Spleen (tissue), 11 donors: ENCODE data around the gene ANKS4B. TPM values are rescaled to one million over a fixed set of nuclear protein-coding genes. Genes with fewer than 3 reads are reported as not detected.
"Not testable (repeated sequence)": the region's sequence is repeated elsewhere in the genome, so short reads cannot be mapped to it uniquely, and the experiment has no call there.

Experiments used
- DNase-seq: peaks from one replicate; pipeline ENCODE4 v3.0.0-alpha.2; 2020
- H3K27ac ChIP-seq, 8 donors: fragments of 200-600 bp; sonication (generic) in 7 of 8; 1 replicate in 4 of 8; 2 replicates in 4 of 8; pipeline versions ENCODE4 v1.5.0 to v1.8.0; 2016 to 2021; ENCODE audit warnings: inconsistent platforms in 4 of 8, mild to moderate bottlenecking in 4 of 8, moderate library complexity in 1 of 8
- H3K27me3 ChIP-seq, 7 donors: fragments of 200-600 bp; sonication (generic) in 6 of 7; replicated peaks in 1 of 7; 1 replicate in 4 of 7; 2 replicates in 3 of 7; pipeline versions ENCODE4 v1.5.0 to v1.8.0; 2016 to 2021; ENCODE audit warnings: inconsistent platforms in 3 of 7, mild to moderate bottlenecking in 1 of 7
- H3K36me3 ChIP-seq, 6 donors: fragments of 200-600 bp; sonication (generic) in 5 of 6; 1 replicate in 4 of 6; 2 replicates in 2 of 6; pipeline versions ENCODE4 v1.5.0 to v1.8.0; 2016 to 2021; ENCODE audit warnings: inconsistent platforms in 2 of 6
- H3K4me1 ChIP-seq, 6 donors: fragments of 200-600 bp; sonication (generic) in 5 of 6; 1 replicate in 3 of 6; 2 replicates in 3 of 6; pipeline versions ENCODE4 v1.5.0 to v1.8.0; 2016 to 2021; ENCODE audit warnings: inconsistent platforms in 3 of 6
- H3K4me3 ChIP-seq, 8 donors: fragments of 200-600 bp; sonication (generic) in 7 of 8; 1 replicate in 4 of 8; 2 replicates in 4 of 8; pipeline versions ENCODE4 v1.5.0 to v1.8.0; 2016 to 2021; ENCODE audit warnings: inconsistent platforms in 4 of 8, mild to moderate bottlenecking in 4 of 8, moderate library complexity in 2 of 8
- H3K9me3 ChIP-seq, 8 donors: fragments of 200-600 bp; sonication (generic) in 7 of 8; 1 replicate in 4 of 8; 2 replicates in 4 of 8; pipeline versions ENCODE4 v1.5.0 to v1.8.0; 2016 to 2021; ENCODE audit warnings: inconsistent platforms in 4 of 8
- POLR2A ChIP-seq, 3 donors: fragments of 450-650 bp; IDR thresholded peaks; one replicate each; pipeline ENCODE4 v1.5.1; 2017; ENCODE audit warnings: antibody characterized with exemption in 3 of 3, mild to moderate bottlenecking in 1 of 3
- POLR2AphosphoS5 ChIP-seq, 3 donors: sonication (generic); formaldehyde crosslinking; IDR thresholded peaks; one replicate each; pipeline ENCODE4 v1.5.1; 2017; ENCODE audit warnings: antibody characterized with exemption in 3 of 3
- WGBS, 5 donors: extraction: QIAGEN DNeasy Blood & Tissue Kit in 3 of 5; methylation state at CpG; one replicate each; pipeline versions ENCODE4 v1.1.5 to v1.1.7; 2013 to 2018; 5-methylcytosine and 5-hydroxymethylcytosine counted together
- intact Hi-C: fragments of 100-400 bp; cut with DNase I; formaldehyde crosslinking; loops from one replicate; pipeline ENCODE4 v1.15.0; 2023; ENCODE audit warnings: low total_unique reads
- polyA plus RNA-seq, 3 donors: library from polyadenylated mRNA; stranded (reverse); fragments of 200-250 nt; gene quantifications; one replicate each; pipeline ENCODE4 v1.2.1, GENCODE V29; 2013
- total RNA-seq, 7 donors: library from RNA; depleted of rRNA in 3 of 7; stranded (reverse); fragments of >200 nt in 3 of 7; fragmentation: NEBNext Ultra II Directional in 4 of 7; extraction: Animal tissue kit (Norgen Biotek cat#: 25700) in 4 of 7; gene quantifications; one replicate each; pipeline versions ENCODE4 v1.1.0 to v1.2.1, GENCODE V29; 2016 to 2021
- TF ChIP-seq, protein P1 (sequence below), 11 experiments: fragments of 200-600 bp in 7 of 11; fragments of 450-650 bp in 4 of 11; sonication (generic) in 4 of 11; IDR thresholded peaks in 8 of 11; conservative IDR thresholded peaks in 3 of 11; 1 replicate in 7 of 11; 2 replicates in 4 of 11; pipeline versions ENCODE4 v1.4.0 to v1.8.0; 2016 to 2021; ENCODE audit warnings: antibody characterized with exemption in 11 of 11, inconsistent platforms in 4 of 11, mild to moderate bottlenecking in 1 of 11
- donor health status: healthy with polysubstance abuse.
- donor health status: DM: no; HTN: no; CAD: no; lungs with moderate emphysema.
- donor health status: DM: no; HTN: no; CAD: no.
- donor health status: Bipolar disorder and iron deficiency.
- donor health status: healthy.
- donor health status: DM: no; HTN: no; CAD: no.
- donor health status: DM: yes; HTN: yes; CAD: no.

ANKS4B gene
- total and polyA plus RNA-seq, 10 donors, result 0.03 TPM; not detected in 9

DNA sequence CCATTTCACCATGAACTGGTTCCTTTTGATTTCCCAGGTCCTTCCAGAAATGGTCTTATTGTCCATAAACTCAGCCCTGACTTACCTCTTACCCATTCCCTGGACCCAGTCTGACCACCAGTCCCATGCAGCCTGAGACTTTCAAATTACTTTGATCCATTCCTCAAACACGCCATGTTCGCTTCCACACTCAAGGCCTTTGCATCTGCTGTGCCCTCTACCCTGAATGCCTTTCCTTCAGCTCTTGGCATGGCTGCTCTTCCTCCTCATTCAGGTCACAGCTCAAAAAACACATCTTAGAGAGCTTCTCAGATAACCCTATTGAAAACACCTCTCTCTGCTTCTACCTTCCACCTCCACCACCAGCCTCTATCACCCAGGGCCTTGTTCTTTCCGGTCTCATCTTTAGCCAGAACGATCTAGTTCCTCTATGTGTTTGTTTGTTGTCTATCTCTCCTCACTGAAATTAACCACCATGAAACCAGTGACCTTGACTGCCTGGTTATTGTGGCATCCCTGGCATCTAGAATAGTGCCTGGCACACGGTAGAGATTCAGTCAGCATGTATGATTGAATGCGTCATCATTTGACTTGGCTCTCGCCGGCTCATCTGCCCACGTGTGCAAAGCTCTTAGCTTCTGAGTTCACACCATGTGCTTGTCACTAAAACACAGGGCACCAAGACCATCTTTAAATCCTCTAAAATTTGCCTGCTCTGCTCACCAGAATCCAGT is 31.8 kb downstream of the ANKS4B start:
- peaks cover 0 to 16% (median 10%) of the 10 kb centered on the region in 6 donors for H3K4me1 ChIP-seq
- intact Hi-C loops, result no loop called here
- H3K27me3 ChIP-seq, result peaks cover 0 to 8% (median 0%) of the 10 kb centered on the region in 7 donors
- no peaks in the 10 kb centered on the region for H3K9me3 ChIP-seq
- WGBS, 5 donors, result 80 to 90% (median 88%) methylated on average over 9 of the region's 9 CpGs
- no peak for DNase-seq
- no peaks in the 10 kb centered on the region for H3K36me3 ChIP-seq
- no peak overlapping the region for H3K4me3 ChIP-seq
- TF ChIP-seq POLR2AphosphoS5 (IDR thresholded peaks at IDR 0.05) (no peak), POLR2A (IDR thresholded peaks at IDR 0.05) (no peak)
- TF ChIP-seq, protein P1, sequence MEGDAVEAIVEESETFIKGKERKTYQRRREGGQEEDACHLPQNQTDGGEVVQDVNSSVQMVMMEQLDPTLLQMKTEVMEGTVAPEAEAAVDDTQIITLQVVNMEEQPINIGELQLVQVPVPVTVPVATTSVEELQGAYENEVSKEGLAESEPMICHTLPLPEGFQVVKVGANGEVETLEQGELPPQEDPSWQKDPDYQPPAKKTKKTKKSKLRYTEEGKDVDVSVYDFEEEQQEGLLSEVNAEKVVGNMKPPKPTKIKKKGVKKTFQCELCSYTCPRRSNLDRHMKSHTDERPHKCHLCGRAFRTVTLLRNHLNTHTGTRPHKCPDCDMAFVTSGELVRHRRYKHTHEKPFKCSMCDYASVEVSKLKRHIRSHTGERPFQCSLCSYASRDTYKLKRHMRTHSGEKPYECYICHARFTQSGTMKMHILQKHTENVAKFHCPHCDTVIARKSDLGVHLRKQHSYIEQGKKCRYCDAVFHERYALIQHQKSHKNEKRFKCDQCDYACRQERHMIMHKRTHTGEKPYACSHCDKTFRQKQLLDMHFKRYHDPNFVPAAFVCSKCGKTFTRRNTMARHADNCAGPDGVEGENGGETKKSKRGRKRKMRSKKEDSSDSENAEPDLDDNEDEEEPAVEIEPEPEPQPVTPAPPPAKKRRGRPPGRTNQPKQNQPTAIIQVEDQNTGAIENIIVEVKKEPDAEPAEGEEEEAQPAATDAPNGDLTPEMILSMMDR (IDR thresholded peaks at IDR 0.05 in 8 of 11, conservative IDR thresholded peaks at IDR 0.05 in 3 of 11), result no peak
- no peak overlapping the region for H3K27ac ChIP-seq

DNA sequence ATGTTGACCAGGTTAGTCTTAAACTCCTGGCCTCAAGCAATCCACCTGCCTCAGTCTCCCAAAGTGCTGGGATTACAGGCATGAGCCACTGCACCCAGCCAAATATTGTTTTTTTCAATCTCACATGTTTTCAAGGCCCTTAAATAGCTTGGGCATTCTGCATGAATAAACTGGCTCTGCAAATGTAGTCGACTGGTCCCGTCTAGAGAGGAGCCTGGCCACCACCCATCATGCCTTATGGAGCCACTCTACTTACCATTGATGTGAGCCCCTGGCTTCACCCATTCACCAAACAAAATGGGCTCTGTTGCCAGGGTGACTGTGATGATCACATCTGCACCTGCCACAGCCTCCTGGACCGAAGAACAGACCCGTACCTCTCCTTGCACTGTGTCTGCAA is 33.8 kb downstream of the ANKS4B start:
- no peaks in the 10 kb centered on the region for H3K9me3 ChIP-seq
- no peak overlapping the region for H3K27ac ChIP-seq
- no peak overlapping the region for H3K4me3 ChIP-seq
- no peaks in the 10 kb centered on the region for H3K36me3 ChIP-seq
- 82 to 94% (median 89%) methylated on average over 4 of the region's 4 CpGs for WGBS, 5 donors
- peaks cover 0 to 16% (median 10%) of the 10 kb centered on the region in 6 donors for H3K4me1 ChIP-seq
- no peak for DNase-seq
- intact Hi-C loops, result no loop called here
- no peaks in the 10 kb centered on the region for H3K27me3 ChIP-seq
- TF ChIP-seq POLR2AphosphoS5 (IDR thresholded peaks at IDR 0.05) (no peak), POLR2A (IDR thresholded peaks at IDR 0.05) (no peak)
- TF ChIP-seq, protein P1 (IDR thresholded peaks at IDR 0.05 in 8 of 11, conservative IDR thresholded peaks at IDR 0.05 in 3 of 11), result no peak

DNA sequence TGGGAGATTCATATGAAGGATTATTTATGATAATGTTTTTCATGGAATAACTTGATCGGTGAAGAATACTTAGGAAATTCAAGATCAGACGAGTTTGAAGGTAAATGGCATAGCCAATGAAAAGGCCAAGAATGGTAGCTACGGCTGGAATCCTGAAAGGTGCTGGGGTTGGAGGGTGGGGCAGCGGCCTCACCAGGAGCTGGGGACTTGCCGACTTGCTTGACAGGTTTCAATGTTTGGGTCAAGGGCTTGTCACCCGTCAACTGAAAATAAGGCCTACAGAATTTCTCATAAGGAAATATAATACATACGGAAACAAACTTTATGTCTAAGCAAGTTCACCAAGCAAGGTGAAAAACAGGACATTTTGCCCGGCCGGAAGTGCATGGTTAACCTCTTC is 34.7 kb downstream of the ANKS4B start:
- Histone ChIP-seq H3K27me3 (no peaks in the 10 kb centered on the region), H3K4me3 (no peak overlapping the region), H3K9me3 (no peaks in the 10 kb centered on the region), H3K36me3 (no peaks in the 10 kb centered on the region), H3K4me1 (peaks cover 0 to 14% (median 9%) of the 10 kb centered on the region in 6 donors), H3K27ac (no peak overlapping the region)
- no peak for DNase-seq
- intact Hi-C loops, result no loop called here
- whole genome bisulfite sequencing, 5 donors, result 80 to 92% (median 88%) methylated on average over 9 of the region's 9 CpGs
- TF ChIP-seq POLR2A (IDR thresholded peaks at IDR 0.05) (no peak), POLR2AphosphoS5 (IDR thresholded peaks at IDR 0.05) (no peak)
- TF ChIP-seq, protein P1 (IDR thresholded peaks at IDR 0.05 in 8 of 11, conservative IDR thresholded peaks at IDR 0.05 in 3 of 11), result no peak

DNA sequence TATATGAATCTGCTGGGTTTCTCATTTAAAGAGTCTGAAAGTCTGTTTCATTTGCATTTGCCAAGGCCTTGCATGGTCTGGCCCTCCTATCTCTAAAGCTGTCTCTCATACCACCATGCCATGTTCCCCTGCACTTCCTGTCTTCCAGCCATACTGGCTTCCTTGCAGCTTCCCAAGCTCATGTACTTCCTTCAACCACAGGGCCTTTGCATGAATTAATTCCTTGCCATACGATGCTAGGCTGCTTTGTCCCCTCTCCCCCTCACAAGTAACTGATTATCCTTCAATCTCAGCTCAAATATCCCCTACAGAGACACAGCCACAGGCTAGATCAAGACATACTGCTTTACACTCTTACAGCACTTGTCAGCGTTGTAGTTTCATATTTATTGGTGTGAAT is 38.8 kb downstream of the ANKS4B start:
- no peak for DNase-seq
- intact Hi-C loops, result no loop called here
- Histone ChIP-seq H3K36me3 (no peaks in the 10 kb centered on the region), H3K4me3 (no peak overlapping the region), H3K27ac (no peak overlapping the region), H3K27me3 (peaks cover 0 to 29% (median 10%) of the 10 kb centered on the region in 7 donors), H3K9me3 (no peaks in the 10 kb centered on the region), H3K4me1 (peaks cover 0 to 9% (median 0%) of the 10 kb centered on the region in 6 donors)
- TF ChIP-seq, protein P1 (IDR thresholded peaks at IDR 0.05 in 8 of 11, conservative IDR thresholded peaks at IDR 0.05 in 3 of 11), result no peak
- no peak for TF ChIP-seq POLR2AphosphoS5 (IDR thresholded peaks at IDR 0.05)
- no peak for TF ChIP-seq POLR2A (IDR thresholded peaks at IDR 0.05)
- WGBS, 5 donors, result 61 to 75% (median 69%) methylated on average over 2 of the region's 2 CpGs

DNA sequence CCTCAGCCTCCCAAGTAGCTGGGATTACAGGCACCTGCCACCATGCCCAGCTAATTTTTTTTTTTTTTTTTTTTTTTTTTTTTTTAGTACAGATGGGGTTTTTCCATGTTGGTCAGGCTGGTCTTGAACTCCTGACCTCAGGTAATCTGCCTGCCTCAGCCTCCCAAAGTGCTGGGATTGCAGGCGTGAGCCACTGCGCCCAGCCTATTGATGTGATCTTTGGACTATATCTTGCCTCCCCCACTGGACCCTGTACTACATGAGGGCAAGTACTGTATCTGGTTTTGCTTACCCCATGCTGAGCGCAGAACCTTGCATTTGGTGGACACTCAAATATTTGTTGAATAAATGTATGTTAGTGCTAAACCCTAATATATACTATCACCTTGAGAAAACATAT is 39.3 kb downstream of the ANKS4B start:
- DNase-seq, H3K36me3 ChIP-seq, H3K27ac ChIP-seq, intact Hi-C loops, H3K9me3 ChIP-seq, H3K4me3 ChIP-seq: not testable (repeated sequence)
- Histone ChIP-seq H3K4me1 (peaks cover 0 to 14% (median 2%) of the 10 kb centered on the region in 6 donors), H3K27me3 (peaks cover 0 to 34% (median 15%) of the 10 kb centered on the region in 7 donors)
- WGBS, 5 donors, result 86 to 100% (median 96%) methylated on average over 3 of the region's 3 CpGs
